Neuron (in vitro differentiated cells): ENCODE measurements around the gene ZFP62.
A peak's percentile ranks its signal among the peaks of the same experiment; 100 is the strongest.
"Not testable (repeated sequence)": the region's sequence is repeated elsewhere in the genome, so short reads cannot be mapped to it uniquely, and the experiment has no call there.

Experiments
- H2AFZ ChIP-seq: one replicate; pipeline ENCODE4 v1.6.1; 2013; ENCODE audit warnings: low read depth, mild to moderate bottlenecking, inconsistent platforms, low read length, moderate library complexity
- H3K27me3 ChIP-seq: one replicate; pipeline ENCODE4 v1.6.1; 2013; ENCODE audit warnings: low read length; ENCODE audit not compliant: insufficient read depth
- H3K36me3 ChIP-seq: one replicate; pipeline ENCODE4 v1.6.1; 2013; ENCODE audit warnings: low read length; ENCODE audit not compliant: insufficient read depth
- H3K4me1 ChIP-seq: one replicate; pipeline ENCODE4 v1.6.1; 2013; ENCODE audit warnings: low read length; ENCODE audit not compliant: insufficient read depth
- H3K4me3 ChIP-seq: 2 replicates; pipeline ENCODE4 v1.5.1; 2013; ENCODE audit warnings: mild to moderate bottlenecking, low read length, moderate library complexity
- H3K9me3 ChIP-seq: one replicate; pipeline ENCODE4 v1.6.1; 2013; ENCODE audit warnings: low read length

The ZFP62 gene

DNA sequence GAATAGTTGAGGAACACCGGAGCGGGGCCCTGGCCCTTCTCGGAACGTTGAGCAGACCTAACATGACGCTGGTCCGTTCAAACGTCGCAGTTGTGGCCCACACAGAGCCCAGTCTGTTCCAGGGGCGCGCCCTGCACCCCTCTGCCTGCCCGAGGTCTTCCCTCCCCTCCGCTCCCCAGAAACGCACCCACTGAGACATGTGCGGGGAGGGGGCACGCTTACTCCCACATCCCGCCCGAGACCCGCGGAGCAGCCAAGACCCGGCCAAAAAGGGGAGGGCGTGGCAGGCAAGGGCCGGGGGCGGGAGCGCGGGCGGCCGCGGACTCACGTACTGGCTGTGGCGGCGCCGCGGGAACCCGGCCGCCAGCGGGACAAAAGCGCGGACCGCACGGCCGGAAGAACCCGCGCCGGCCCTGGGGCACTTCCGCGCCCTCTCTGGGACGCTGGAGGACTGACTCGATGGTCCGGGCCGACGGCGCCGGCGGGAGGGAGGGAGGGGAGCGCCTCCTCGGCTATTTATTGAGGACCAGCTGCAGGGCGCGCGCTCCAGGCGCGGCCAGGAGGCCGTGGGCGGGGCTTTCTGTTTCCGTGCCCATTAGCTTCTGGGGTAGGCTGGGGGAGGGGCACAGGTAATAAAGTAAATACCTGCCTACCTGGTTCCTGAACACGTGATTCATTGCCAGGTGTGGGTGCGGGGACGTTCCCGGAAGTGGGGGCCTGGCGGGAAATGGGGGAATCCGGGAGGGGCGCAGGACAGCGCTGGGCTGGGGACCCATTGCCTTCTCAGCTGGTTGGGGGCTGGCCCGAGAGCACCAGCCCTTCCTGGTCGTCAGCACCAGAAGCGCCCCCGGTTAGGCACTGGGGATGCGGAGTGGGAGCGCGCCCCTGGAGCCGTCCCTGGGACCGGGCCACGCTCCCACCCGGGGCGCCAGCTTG is at the start of gene ZFP62:
TSS of gene ZFP62 (minus strand) at position 390 of the 936 bp plus-strand sequence. CDS start at position 333, 57 bp downstream.
- Histone ChIP-seq H2AFZ (peak within 1 kb of the TSS; percentile 96), H3K4me3 (peak within 1 kb of the TSS; percentile 61), H3K9me3 (no peaks in the 10 kb centered on the region), H3K36me3 (peaks cover 13% of the 10 kb centered on the region), H3K27me3 (no peaks in the 10 kb centered on the region), H3K4me1 (peaks cover 13% of the 10 kb centered on the region)

DNA sequence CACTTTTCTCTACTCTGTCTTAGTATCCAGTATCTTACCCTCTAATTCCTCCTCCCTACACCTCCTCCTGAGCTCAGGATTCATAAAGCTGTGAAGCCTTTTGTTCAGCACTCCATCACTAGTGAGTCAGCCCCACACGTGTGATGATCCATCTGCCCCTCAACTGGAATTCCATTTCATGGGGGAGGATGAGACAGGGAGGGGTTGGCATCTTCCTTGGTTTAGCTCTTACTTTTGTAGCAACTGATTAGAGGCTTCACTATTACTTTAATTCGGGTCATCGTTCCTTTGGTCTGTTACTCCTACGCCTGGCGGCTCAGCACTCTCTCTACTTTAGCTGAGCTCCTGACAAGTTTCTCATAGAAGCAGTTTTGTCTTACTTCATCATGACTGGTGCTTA is 49.7 kb upstream of the ZFP62 start:
- no peak overlapping the region for H2AFZ ChIP-seq
- no peak overlapping the region for H3K4me3 ChIP-seq
- no peaks in the 10 kb centered on the region for H3K36me3 ChIP-seq
- H3K9me3 ChIP-seq, result no peaks in the 10 kb centered on the region
- H3K27me3 ChIP-seq, result no peaks in the 10 kb centered on the region
- H3K4me1 ChIP-seq, result no peaks in the 10 kb centered on the region

DNA sequence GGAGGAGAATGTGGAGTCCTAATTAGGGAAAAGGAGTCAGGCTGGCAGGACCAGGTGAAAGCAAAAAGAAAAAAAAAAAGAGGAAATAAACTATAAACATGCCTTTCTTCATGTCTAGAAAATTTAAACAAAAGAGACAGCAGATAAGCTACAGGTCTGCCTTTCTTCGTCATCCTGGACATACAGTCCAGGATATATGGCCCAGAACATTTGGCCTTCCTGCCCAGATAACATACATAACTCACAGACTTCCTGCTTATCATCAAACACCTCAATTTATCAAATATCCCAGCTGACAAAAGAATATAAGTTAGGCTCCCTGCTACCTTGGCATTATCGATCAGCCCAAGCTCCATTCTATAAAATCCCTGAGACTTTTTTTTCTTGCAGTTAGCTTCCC is 49.1 kb upstream of the ZFP62 start:
- Histone ChIP-seq H3K27me3 (no peaks in the 10 kb centered on the region), H2AFZ (no peak overlapping the region), H3K4me1 (no peaks in the 10 kb centered on the region), H3K9me3 (no peaks in the 10 kb centered on the region), H3K4me3 (no peak overlapping the region), H3K36me3 (no peaks in the 10 kb centered on the region)

GRCh38 chr5:180909782-180910181 is 48.7 kb upstream of the ZFP62 start:
- Histone ChIP-seq H3K9me3 (no peaks in the 10 kb centered on the region), H3K4me3 (no peak overlapping the region), H3K27me3 (no peaks in the 10 kb centered on the region), H3K4me1 (no peaks in the 10 kb centered on the region), H2AFZ (no peak overlapping the region), H3K36me3 (no peaks in the 10 kb centered on the region)

DNA sequence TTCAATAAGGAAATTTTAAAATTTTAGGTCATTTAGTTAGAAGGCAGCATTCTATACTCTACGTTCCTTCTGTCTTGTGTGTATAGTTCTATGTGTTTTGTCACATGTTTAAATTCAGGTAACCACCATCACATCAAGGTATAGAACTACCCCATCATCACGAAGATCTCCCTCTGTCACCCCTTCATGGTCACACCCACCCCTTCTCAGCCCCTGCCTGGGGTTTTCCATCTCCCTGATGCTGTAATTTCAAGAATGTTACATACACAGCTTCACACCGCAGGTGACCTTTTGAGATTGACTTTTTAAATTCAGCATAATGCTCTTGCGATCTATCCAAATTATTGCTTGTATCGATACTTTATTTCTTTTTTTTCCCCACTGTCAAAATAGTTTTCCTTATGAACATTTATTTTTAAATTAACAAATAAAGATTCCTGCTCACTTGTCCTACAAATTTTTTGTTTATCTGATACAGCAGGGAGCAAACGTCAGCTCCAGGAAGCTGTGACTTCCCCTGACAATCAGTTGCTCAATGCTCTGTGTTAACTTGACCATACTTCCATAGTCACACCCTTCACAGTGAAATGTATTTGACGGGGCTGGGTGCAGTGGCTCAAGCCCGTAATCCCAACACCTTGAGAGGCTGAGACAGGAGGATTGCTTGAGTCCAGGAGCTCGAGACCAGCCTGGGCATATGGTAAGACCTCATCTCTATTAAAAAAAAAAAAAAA is 48.1 kb upstream of the ZFP62 start:
- Histone ChIP-seq H3K27me3 (no peaks in the 10 kb centered on the region), H3K4me1 (no peaks in the 10 kb centered on the region), H3K36me3 (no peaks in the 10 kb centered on the region), H3K9me3 (no peaks in the 10 kb centered on the region), H2AFZ (no peak overlapping the region), H3K4me3 (no peak overlapping the region)

DNA sequence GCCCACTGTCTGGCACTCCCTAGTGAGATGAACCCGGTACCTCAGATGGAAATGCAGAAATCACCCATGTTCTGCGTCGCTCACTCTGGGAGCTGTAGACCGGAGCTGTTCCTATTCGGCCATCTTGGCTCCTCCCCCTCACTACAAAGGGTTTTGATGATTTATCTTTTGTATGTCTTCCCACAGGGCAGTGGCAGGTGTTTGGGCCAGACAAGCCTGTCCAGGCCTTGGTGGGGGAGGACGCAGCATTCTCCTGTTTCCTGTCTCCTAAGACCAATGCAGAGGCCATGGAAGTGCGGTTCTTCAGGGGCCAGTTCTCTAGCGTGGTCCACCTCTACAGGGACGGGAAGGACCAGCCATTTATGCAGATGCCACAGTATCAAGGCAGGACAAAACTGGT is 47.3 kb upstream of the ZFP62 start:
- Histone ChIP-seq H3K36me3 (no peaks in the 10 kb centered on the region), H3K4me1 (no peaks in the 10 kb centered on the region), H3K27me3 (no peaks in the 10 kb centered on the region), H2AFZ (no peak overlapping the region), H3K9me3 (no peaks in the 10 kb centered on the region), H3K4me3 (no peak overlapping the region)

- Histone ChIP-seq H3K9me3 (no peaks in the 10 kb centered on the region), H3K36me3 (no peaks in the 10 kb centered on the region), H3K4me1 (no peaks in the 10 kb centered on the region), H3K27me3 (peaks cover 3% of the 10 kb centered on the region), H3K4me3 (no peak overlapping the region), H2AFZ (no peak overlapping the region)
Measured at GRCh38 chr5:180901319-180902009, 40.4 kb upstream of the ZFP62 start.

GRCh38 chr5:180900178-180900577 is 39.1 kb upstream of the ZFP62 start:
- H3K9me3 ChIP-seq, result no peaks in the 10 kb centered on the region
- peaks cover 3% of the 10 kb centered on the region for H3K27me3 ChIP-seq
- H3K36me3 ChIP-seq, result no peaks in the 10 kb centered on the region
- H3K4me3 ChIP-seq, result no peak overlapping the region
- H2AFZ ChIP-seq, result no peak overlapping the region
- H3K4me1 ChIP-seq, result no peaks in the 10 kb centered on the region

GRCh38 chr5:180898621-180899246 is 37.7 kb upstream of the ZFP62 start, which contains the start of gene BTNL8:
TSS of gene BTNL8 (plus strand) at chr5:180899159. CDS start at chr5:180899311, 152 bp downstream.
- Histone ChIP-seq H2AFZ (no peak within 1 kb of the TSS), H3K4me1 (no peaks in the 10 kb centered on the region), H3K4me3 (no peak within 1 kb of the TSS), H3K27me3 (peaks cover 3% of the 10 kb centered on the region), H3K9me3 (no peaks in the 10 kb centered on the region), H3K36me3 (no peaks in the 10 kb centered on the region)

DNA sequence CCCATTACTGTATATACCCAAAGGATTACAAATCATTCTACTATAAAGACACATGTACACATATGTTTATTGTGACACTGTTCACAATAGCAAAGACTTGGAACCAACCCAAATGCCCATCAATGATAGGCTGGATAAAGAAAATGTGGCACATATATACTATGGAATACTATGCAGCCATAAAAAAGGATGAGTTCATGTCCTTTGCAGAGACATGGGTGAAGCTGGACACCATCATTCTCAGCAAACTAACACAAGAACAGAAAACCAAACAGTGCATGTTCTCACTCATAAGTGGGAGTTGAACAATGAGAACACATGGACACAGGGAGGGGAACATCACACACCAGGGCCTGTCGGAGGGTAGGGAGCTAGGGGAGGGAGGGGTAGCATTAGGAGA is 34.3 kb upstream of the ZFP62 start:
- not testable (repeated sequence) for H3K9me3 ChIP-seq, H3K4me1 ChIP-seq, H2AFZ ChIP-seq, H3K27me3 ChIP-seq, H3K36me3 ChIP-seq, H3K4me3 ChIP-seq

- H3K36me3 ChIP-seq, result no peaks in the 10 kb centered on the region
- H3K9me3 ChIP-seq, result no peaks in the 10 kb centered on the region
- H2AFZ ChIP-seq, result no peak overlapping the region
- peaks cover 2% of the 10 kb centered on the region for H3K27me3 ChIP-seq
- H3K4me1 ChIP-seq, result no peaks in the 10 kb centered on the region
- H3K4me3 ChIP-seq, result no peak overlapping the region
Measured at GRCh38 chr5:180889381-180889780, 28.3 kb upstream of the ZFP62 start.

- not testable (repeated sequence) for H3K4me3 ChIP-seq, H3K27me3 ChIP-seq, H3K36me3 ChIP-seq, H3K9me3 ChIP-seq, H3K4me1 ChIP-seq, H2AFZ ChIP-seq
Measured at GRCh38 chr5:180885845-180886529, 24.9 kb upstream of the ZFP62 start.
